Gastroesophageal sphincter (tissue), 3 donors: ENCODE measurements around the gene DNAJB8.

Source experiments
- CTCF ChIP-seq, 4 experiments: fragments of 200-600 bp in 2 of 4; fragments of 450-650 bp in 2 of 4; sonication (generic) in 1 of 4; IDR thresholded peaks; one replicate each; pipeline ENCODE4 v1.5.1; 2017 to 2019; ENCODE audit warnings: antibody characterized with exemption in 4 of 4, mild to moderate bottlenecking in 2 of 4, moderate library complexity in 2 of 4
- POLR2A ChIP-seq, 2 donors: fragments of 450-650 bp; IDR thresholded peaks; one replicate each; pipeline ENCODE4 v1.6.1; 2017; ENCODE audit warnings: antibody characterized with exemption in 2 of 2, mild to moderate bottlenecking in 2 of 2, moderate library complexity in 1 of 2

- no peak for TF ChIP-seq POLR2A (IDR thresholded peaks at IDR 0.05)
- TF ChIP-seq CTCF (IDR thresholded peaks at IDR 0.05) = no peak
Measured at GRCh38 chr3:128443771-128444170, 22.9 kb downstream of the DNAJB8 start.
